ENCODE data around the gene ASPG. TPM values are rescaled to one million over a fixed set of nuclear protein-coding genes. Genes with fewer than 3 reads are reported as not detected.

Gene ASPG
- total RNA-seq, 2 experiments from 2014 or later: not detected

- H3K4me3 ChIP-seq (ENCODE audit: low read depth, low read length, poor library complexity, severe bottlenecking): no peak overlapping the region
- CTCF ChIA-PET (ENCODE audit: unreplicated experiment): no interaction called here
- no peaks in the 10 kb centered on the region for H3K79me2 ChIP-seq (ENCODE audit: insufficient read depth, low read depth, low read length)
- H2AFZ ChIP-seq (ENCODE audit: low read length): no peak overlapping the region
- H3K9me2 ChIP-seq (ENCODE audit: insufficient read depth, low read length): no peaks in the 10 kb centered on the region
- POLR2A ChIA-PET: interaction anchor here (0.6 to 0.7 kb wide), 2 partner anchors 37 to 68 kb away, joined by 3 read pairs; no protein-coding TSS in a partner anchor
- H3K36me3 ChIP-seq (ENCODE audit: insufficient read depth, low read length): no peaks in the 10 kb centered on the region
- H3K27ac ChIP-seq (ENCODE audit: low read depth, low read length, poor library complexity, severe bottlenecking): no peak overlapping the region
- H3K4me2 ChIP-seq (ENCODE audit: low read length): no peak overlapping the region
- intact Hi-C loops (cut with micrococcal nuclease; ENCODE audit: unreplicated experiment): no loop called here
- no peak for TF ChIP-seq CTCF (conservative IDR thresholded peaks at IDR 0.05; ENCODE audit: low read length)
- TF ChIP-seq EZH2phosphoT487 (IDR thresholded peaks at IDR 0.05; ENCODE audit: borderline replicate concordance, low read depth, low read length): no peak
- H4K20me1 ChIP-seq (ENCODE audit: insufficient read depth, low read length): no peaks in the 10 kb centered on the region
- no TSS peak for BruUV-seq (replicated peaks)
- no peak for DNase-seq (ENCODE audit: low spot score)
- H3K9me3 ChIP-seq (ENCODE audit: low read length): 0 out of 2 replicates have a peak, but pooled peaks cover 7% of the 10 kb centered on the region
- H3K4me1 ChIP-seq (ENCODE audit: insufficient read depth, low read length, poor library complexity, severe bottlenecking): no peaks in the 10 kb centered on the region
Observed at GRCh38 chr14:104064003-104064402, 21.5 kb upstream of the ASPG start.

- DNase-seq (ENCODE audit: low spot score): no peak
- no peak for TF ChIP-seq EZH2phosphoT487 (IDR thresholded peaks at IDR 0.05; ENCODE audit: borderline replicate concordance, low read depth, low read length)
- TF ChIP-seq CTCF (conservative IDR thresholded peaks at IDR 0.05; ENCODE audit: low read length): no peak
- Histone ChIP-seq H3K79me2 (ENCODE audit: insufficient read depth, low read depth, low read length) (no peaks in the 10 kb centered on the region), H3K4me3 (ENCODE audit: low read depth, low read length, poor library complexity, severe bottlenecking) (no peak overlapping the region), H3K36me3 (ENCODE audit: insufficient read depth, low read length) (no peaks in the 10 kb centered on the region), H4K20me1 (ENCODE audit: insufficient read depth, low read length) (no peaks in the 10 kb centered on the region), H3K9me3 (ENCODE audit: low read length) (0 out of 2 replicates have a peak, but pooled peaks cover 7% of the 10 kb centered on the region), H3K27ac (ENCODE audit: low read depth, low read length, poor library complexity, severe bottlenecking) (no peak overlapping the region), H3K4me2 (ENCODE audit: low read length) (no peak overlapping the region), H2AFZ (ENCODE audit: low read length) (no peak overlapping the region), H3K9me2 (ENCODE audit: insufficient read depth, low read length) (no peaks in the 10 kb centered on the region), H3K4me1 (ENCODE audit: insufficient read depth, low read length, poor library complexity, severe bottlenecking) (no peaks in the 10 kb centered on the region)
- ChIA-PET CTCF (ENCODE audit: unreplicated experiment) (no interaction called here), POLR2A (no interaction called here)
- no TSS peak for BruUV-seq (replicated peaks)
- intact Hi-C loops (cut with micrococcal nuclease; ENCODE audit: unreplicated experiment): no loop called here
Observed at GRCh38 chr14:104066279-104066678, 19.2 kb upstream of the ASPG start.

- Histone ChIP-seq H3K36me3 (ENCODE audit: insufficient read depth, low read length) (no peaks in the 10 kb centered on the region), H3K27ac (ENCODE audit: low read depth, low read length, poor library complexity, severe bottlenecking) (no peak overlapping the region), H4K20me1 (ENCODE audit: insufficient read depth, low read length) (no peaks in the 10 kb centered on the region), H3K4me3 (ENCODE audit: low read depth, low read length, poor library complexity, severe bottlenecking) (no peak overlapping the region), H3K4me1 (ENCODE audit: insufficient read depth, low read length, poor library complexity, severe bottlenecking) (no peaks in the 10 kb centered on the region), H3K9me2 (ENCODE audit: insufficient read depth, low read length) (no peaks in the 10 kb centered on the region), H2AFZ (ENCODE audit: low read length) (no peak overlapping the region), H3K9me3 (ENCODE audit: low read length) (0 out of 2 replicates have a peak, but pooled peaks cover 7% of the 10 kb centered on the region), H3K4me2 (ENCODE audit: low read length) (no peak overlapping the region), H3K79me2 (ENCODE audit: insufficient read depth, low read depth, low read length) (no peaks in the 10 kb centered on the region)
- CTCF ChIA-PET (ENCODE audit: unreplicated experiment): no interaction called here
- TF ChIP-seq CTCF (conservative IDR thresholded peaks at IDR 0.05; ENCODE audit: low read length): no peak
- no peak for TF ChIP-seq EZH2phosphoT487 (IDR thresholded peaks at IDR 0.05; ENCODE audit: borderline replicate concordance, low read depth, low read length)
- BruUV-seq (replicated peaks): no TSS peak
- DNase-seq (ENCODE audit: low spot score): no peak
- POLR2A ChIA-PET: no interaction called here
- intact Hi-C loops (cut with micrococcal nuclease; ENCODE audit: unreplicated experiment): no loop called here
Observed at GRCh38 chr14:104066719-104067295, 18.7 kb upstream of the ASPG start.

All from OCI-LY7 (cell line).